ENCODE measurements around the gene DNAH10. TPM values are rescaled to one million over a fixed set of nuclear protein-coding genes. Genes with fewer than 3 reads are reported as not detected.
A peak's percentile ranks its signal among the peaks of the same experiment; 100 is the strongest.

Gene DNAH10
- total and polyA plus RNA-seq, 2 of the 13 experiments (the other 11 are each of a cell fraction or from before 2014, with no cell fraction given), result 0.01 to 0.02 TPM

- no peak for TF ChIP-seq ZHX2 (IDR thresholded peaks at IDR 0.05; ENCODE audit: low read depth)
- TF ChIP-seq ZHX2 (CRISPR knock-in tag; IDR thresholded peaks at IDR 0.05; ENCODE audit: borderline replicate concordance), result no peak
- TF ChIP-seq CENPT (CRISPR knock-in tag; IDR thresholded peaks at IDR 0.05; ENCODE audit: low read depth), result no peak
- no peak for TF ChIP-seq ATM (IDR thresholded peaks at IDR 0.05; ENCODE audit: borderline replicate concordance)
- no peak for TF ChIP-seq JUNB (CRISPR knock-in tag; IDR thresholded peaks at IDR 0.05; ENCODE audit: borderline replicate concordance)
Measured at GRCh38 chr12:123967121-123967586, 205.1 kb downstream of the DNAH10 start (continued).

GRCh38 chr12:123971449-123971769 lies 209.3 kb downstream of the DNAH10 start:
- POLR2A ChIA-PET, result interaction anchor here (1.1 to 2.4 kb wide), 3 partner anchors 22 to 259 kb away, joined by 3 to 15 read pairs (median 7); partner anchors contain the start of gene ATP6V0A2
- peak overlapping the region; percentile 89 for H3K27ac ChIP-seq (ENCODE audit: extremely low read length, insufficient read depth, low read length)
- peaks cover 6% of the 10 kb centered on the region for H4K20me1 ChIP-seq (ENCODE audit: insufficient read depth, low read length)
- WGBS (ENCODE audit: low lambda C conversion rate), result 1% methylated on average over 10 of the region's 10 CpGs
- TSS peak; percentile 61 for BruUV-seq (replicated peaks)
- H3K79me2 ChIP-seq (ENCODE audit: insufficient read depth, low read length), result peaks cover 58% of the 10 kb centered on the region
- peaks cover 0 to 5% of the 10 kb centered on the region in 2 experiments; a peak in 1 of 5 replicates for H3K36me3 ChIP-seq (replicated peaks in 1 of 2; ENCODE audit: control insufficient read depth in 1 of 2, insufficient read depth in 2 of 2, low read length in 2 of 2)
- H3K4me3 ChIP-seq (replicated peaks in 1 of 3; ENCODE audit: insufficient read depth in 1 of 3, low read depth in 2 of 3, low read length in 3 of 3), result peak overlapping the region; percentile 70 to 89 (median 74)
- no peak for DNase-seq (ENCODE audit: low spot score)
- H3K4me1 ChIP-seq (ENCODE audit: insufficient read depth, low read length), result peaks cover 32% of the 10 kb centered on the region
- CTCF ChIA-PET (ENCODE audit: low intra/inter-chr PET ratio, low total read pairs), result no interaction called here
- no peaks in the 10 kb centered on the region for H3K9me3 ChIP-seq (ENCODE audit: low read length)
- intact Hi-C loops (cut with micrococcal nuclease; ENCODE audit: unreplicated experiment), result loop anchor here (1.0 kb wide), 1 partner anchor 22 kb away; no protein-coding TSS in a partner anchor
- peak; percentile 15 for FAIRE-seq
- H3K9ac ChIP-seq (ENCODE audit: insufficient read depth, low read depth, low read length), result peak overlapping the region; percentile 90
- TF ChIP-seq ZNF354B (CRISPR knock-in tag; IDR thresholded peaks at IDR 0.05) (no peak), RFX3 (CRISPR knock-in tag; IDR thresholded peaks at IDR 0.05) (no peak)
- in situ Hi-C loops (cut with HindIII; ENCODE audit: extremely low pct_ligation_motif_present, low pct_unique_long_range_greater_than_20kb), result no loop called here
- ATAC-seq, result no peak
- H3K27me3 ChIP-seq (ENCODE audit: control insufficient read depth in 1 of 2, insufficient read depth in 2 of 2, low read length in 2 of 2), result no peaks in the 10 kb centered on the region; a peak in 1 of 5 replicates
- H2AFZ ChIP-seq (ENCODE audit: low read length), result no peak overlapping the region
- H3K4me2 ChIP-seq (ENCODE audit: low read depth, low read length), result peak overlapping the region; percentile 71
